ENCODE data around the gene GRIK4.

GRCh38 chr11:120966840-120967239 lies 455.3 kb downstream of the GRIK4 start:
- TF ChIP-seq CTCF (conservative IDR thresholded peaks at IDR 0.05; ENCODE audit: low read length) (no peak), EZH2phosphoT487 (IDR thresholded peaks at IDR 0.05; ENCODE audit: borderline replicate concordance, low read depth, low read length) (no peak)

Measured in OCI-LY7 (cell line).